ENCODE measurements around the gene SEMA3E.

Gene SEMA3E

DNA sequence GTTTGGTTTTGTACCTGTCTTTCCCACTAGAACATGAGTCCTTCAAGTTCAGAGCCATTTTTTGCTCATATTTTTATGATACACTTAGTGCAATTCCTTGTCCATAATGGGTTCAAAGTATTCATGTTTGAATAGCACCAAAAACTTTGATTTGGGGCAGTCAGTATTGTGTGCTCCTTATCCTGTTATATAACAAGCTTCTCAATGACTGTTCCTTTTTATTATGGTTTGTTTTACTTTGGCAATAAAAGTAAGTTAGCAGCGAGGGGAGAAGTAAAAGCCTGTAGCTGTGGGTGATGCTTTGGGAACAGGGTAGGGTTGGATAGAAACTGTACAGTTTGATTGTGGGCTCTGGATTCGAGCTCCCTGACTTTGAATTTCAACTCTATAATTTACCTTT is 311.9 kb downstream of the SEMA3E start:
- no peak for DNase-seq

DNA sequence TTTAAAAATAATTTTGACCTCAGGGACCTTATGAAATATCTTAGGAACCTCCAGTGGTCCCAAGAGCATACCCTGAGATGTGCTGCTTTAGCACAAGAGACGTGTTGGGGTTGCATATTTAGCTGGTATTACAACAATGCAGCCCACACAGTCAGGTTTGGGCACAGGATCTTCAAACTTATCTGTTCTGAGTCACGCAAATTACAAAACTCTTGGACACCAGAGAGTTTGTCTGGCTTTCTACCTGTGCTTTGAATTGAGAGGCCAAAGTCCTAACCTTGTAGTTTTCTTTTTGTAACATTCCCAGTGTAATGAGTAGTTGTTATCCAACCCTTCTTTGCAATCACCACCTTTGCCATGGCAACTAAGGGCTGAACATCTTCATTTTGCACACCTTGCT is 322.7 kb downstream of the SEMA3E start:
- DNase-seq: no peak

DNA sequence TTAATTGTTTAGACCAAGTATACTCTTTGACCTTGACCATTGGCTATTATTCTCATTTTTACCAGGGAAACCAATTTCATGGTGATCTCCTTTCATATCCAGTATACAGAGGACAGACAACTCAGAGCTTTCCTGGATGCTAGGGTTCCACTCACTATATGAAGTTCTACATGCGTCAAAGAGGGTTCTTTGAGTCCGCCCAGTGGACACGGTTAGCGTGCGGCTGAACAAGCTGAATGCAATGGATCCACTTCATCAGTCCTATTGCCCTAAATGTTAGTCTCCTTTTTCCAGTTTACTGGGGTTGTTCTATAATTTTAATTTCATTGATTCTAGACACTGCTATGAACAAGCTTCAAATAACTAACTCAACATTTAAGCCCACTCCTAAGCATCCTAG is 323.9 kb downstream of the SEMA3E start:
- no peak for DNase-seq

DNA sequence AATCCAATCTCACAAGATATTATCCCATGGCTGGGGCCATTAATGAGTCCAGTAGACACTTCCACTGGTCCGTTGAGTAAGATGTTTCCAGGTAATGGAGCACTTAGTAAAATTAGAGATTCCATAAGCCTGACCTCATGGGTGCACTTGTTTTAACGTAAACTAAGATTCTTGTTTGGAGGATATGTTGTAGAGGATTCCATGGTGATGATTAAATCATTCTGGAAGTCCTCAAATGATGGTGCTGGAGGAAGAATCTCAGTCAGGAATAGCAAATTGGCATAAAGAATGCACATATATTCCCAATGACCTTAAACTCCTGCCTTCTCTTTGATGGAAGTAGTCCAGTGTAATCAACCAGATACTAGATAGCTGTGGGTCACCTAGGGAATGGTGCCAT is 324.3 kb downstream of the SEMA3E start:
- DNase-seq: no peak

DNA sequence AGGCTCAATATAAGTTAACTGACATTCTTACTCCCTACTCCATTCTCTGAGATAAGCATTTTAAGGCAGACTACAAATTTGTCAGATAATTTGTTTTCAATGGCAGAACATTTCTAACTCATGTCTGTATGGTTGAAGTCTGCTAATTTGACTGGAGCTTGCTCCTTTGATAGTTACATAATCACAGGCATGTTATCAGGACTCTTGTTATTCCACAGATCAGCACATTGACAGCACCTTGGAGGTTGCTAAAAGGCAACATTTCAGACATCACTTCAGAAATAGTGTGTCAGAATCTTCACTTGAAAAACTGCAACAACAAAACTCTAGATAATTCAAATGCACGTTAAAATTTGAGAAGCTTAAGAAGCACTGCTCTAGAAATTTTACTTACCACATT is 327.9 kb downstream of the SEMA3E start:
- DNase-seq: no peak

DNA sequence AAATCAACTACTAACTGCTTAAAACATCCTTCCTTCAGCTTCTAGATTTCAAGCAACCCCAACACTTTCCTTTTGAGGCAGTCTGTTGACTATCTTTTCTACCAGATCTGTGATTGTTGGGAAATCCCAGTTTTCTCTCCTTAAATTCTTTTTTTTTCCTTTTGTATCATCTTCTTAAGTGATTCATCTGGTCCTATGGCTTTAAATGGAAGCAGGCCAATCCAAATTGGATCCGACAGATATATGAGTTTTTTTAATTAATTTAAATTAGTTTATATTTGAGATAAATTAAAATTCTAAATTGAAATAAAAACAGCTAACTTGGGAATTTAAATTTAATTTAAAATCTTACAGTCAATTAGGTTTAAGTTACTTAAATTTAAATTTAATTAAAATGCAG is 335.0 kb downstream of the SEMA3E start:
- DNase-seq: no peak
